Nephron progenitor cell (in vitro differentiated cells): Measurements from ENCODE around the gene TRPM5.

Experiments
- DNase-seq: peaks from one replicate; pipeline ENCODE4 v3.0.0; 2021
- H3K27ac Mint-ChIP-seq: 2 replicates; pipeline ENCODE4 v1.8.0; 2021; ENCODE audit warnings: mild to moderate bottlenecking, moderate library complexity, mixed read lengths
- H3K27me3 Mint-ChIP-seq: 2 replicates; pipeline ENCODE4 v1.8.0; 2021; ENCODE audit warnings: mild to moderate bottlenecking, low read depth, mixed read lengths; ENCODE audit not compliant: poor library complexity
- H3K36me3 Mint-ChIP-seq: 2 replicates; pipeline ENCODE4 v1.8.0; 2021; ENCODE audit warnings: low read depth, mixed read lengths
- H3K4me1 Mint-ChIP-seq: 2 replicates; pipeline ENCODE4 v1.8.0; 2021; ENCODE audit warnings: mixed read lengths
- H3K4me3 Mint-ChIP-seq: 2 replicates; pipeline ENCODE4 v1.8.0; 2021; ENCODE audit warnings: mild to moderate bottlenecking, moderate library complexity, mixed read lengths
- H3K9me3 Mint-ChIP-seq: 2 replicates; pipeline ENCODE4 v1.8.0; 2021; ENCODE audit warnings: mild to moderate bottlenecking, moderate library complexity, mixed read lengths
- TF ChIP-seq, protein P1 (sequence below): fragments of 200-600 bp; sonication (generic); IDR thresholded peaks from 2 replicates; pipeline ENCODE4 v1.5.0; 2021; ENCODE audit warnings: antibody characterized with exemption

The TRPM5 gene

DNA sequence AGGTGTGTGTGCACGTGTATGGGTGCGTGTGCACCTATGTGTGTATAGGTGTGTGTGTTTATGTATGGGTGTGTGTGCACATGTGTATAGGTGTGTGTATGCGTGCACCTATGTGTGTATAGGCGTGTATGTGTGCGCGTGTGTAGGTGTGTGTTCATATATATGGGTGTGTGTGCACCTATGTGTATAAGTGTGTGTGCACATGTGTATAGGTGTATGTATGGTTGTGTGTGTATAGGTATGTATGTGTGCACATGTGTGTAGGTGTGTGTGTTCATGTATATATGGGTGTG is 27.4 kb upstream of the TRPM5 start:
- DNase-seq = no peak
- Mint-ChIP-seq H3K9me3 (peaks cover under 1% of the 10 kb centered on the region), H3K4me3 (no peak overlapping the region)

DNA sequence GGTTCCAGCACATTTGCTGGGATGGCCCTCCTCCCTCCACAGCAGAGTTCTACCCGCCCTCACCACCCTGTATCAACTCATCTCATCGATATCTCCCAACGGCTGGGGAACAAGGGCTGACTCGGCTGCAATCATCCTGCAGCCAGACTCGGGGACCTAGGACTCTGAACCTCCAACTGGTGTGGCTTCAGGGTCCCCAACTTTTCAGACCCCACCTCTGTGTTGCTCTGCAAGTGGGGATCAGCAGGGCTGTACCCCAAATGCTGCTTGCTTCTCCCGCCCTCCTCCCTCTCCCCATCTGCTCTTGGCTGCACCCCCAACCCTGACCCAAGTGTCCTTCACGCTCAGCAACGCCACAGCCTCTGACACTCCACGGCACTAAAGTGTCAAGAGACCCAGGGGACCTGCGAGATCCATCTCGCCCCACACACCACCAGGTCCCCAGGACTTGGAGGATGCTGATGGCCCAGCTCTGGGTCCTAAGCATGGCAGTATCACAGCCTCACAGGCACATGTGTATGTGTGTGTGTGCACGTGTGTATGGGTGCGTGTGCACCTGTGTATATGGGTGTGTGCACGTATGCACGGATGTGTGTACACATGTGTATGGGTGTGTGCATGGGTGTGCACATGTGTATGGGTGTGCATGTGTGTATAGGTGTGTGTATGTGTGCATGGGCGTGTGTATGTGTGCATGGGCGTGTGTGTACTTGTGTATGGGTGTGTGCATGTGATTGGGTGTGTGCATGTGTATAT is 26.9 kb upstream of the TRPM5 start:
- TF ChIP-seq, protein P1, sequence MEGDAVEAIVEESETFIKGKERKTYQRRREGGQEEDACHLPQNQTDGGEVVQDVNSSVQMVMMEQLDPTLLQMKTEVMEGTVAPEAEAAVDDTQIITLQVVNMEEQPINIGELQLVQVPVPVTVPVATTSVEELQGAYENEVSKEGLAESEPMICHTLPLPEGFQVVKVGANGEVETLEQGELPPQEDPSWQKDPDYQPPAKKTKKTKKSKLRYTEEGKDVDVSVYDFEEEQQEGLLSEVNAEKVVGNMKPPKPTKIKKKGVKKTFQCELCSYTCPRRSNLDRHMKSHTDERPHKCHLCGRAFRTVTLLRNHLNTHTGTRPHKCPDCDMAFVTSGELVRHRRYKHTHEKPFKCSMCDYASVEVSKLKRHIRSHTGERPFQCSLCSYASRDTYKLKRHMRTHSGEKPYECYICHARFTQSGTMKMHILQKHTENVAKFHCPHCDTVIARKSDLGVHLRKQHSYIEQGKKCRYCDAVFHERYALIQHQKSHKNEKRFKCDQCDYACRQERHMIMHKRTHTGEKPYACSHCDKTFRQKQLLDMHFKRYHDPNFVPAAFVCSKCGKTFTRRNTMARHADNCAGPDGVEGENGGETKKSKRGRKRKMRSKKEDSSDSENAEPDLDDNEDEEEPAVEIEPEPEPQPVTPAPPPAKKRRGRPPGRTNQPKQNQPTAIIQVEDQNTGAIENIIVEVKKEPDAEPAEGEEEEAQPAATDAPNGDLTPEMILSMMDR = no peak
- H3K4me3 Mint-ChIP-seq = no peak overlapping the region
- no peak for DNase-seq
- no peaks in the 10 kb centered on the region for H3K36me3 Mint-ChIP-seq
- H3K4me1 Mint-ChIP-seq = no peaks in the 10 kb centered on the region
- no peak overlapping the region for H3K27ac Mint-ChIP-seq
- H3K27me3 Mint-ChIP-seq = peaks cover 42% of the 10 kb centered on the region
- H3K9me3 Mint-ChIP-seq = no peaks in the 10 kb centered on the region

More for the DNA sequence above, 27.4 kb upstream of the TRPM5 start:
- Mint-ChIP-seq H3K27ac (no peak overlapping the region), H3K27me3 (peaks cover 45% of the 10 kb centered on the region), H3K36me3 (no peaks in the 10 kb centered on the region), H3K4me1 (no peaks in the 10 kb centered on the region)
- TF ChIP-seq, protein P1 = no peak

- Mint-ChIP-seq H3K4me3 (no peak overlapping the region), H3K27me3 (peaks cover 38% of the 10 kb centered on the region), H3K4me1 (no peaks in the 10 kb centered on the region), H3K9me3 (no peaks in the 10 kb centered on the region), H3K36me3 (no peaks in the 10 kb centered on the region), H3K27ac (no peak overlapping the region)
- TF ChIP-seq, protein P1 = no peak
- DNase-seq = no peak
Measured at GRCh38 chr11:2470495-2470894, 26.2 kb upstream of the TRPM5 start.

DNA sequence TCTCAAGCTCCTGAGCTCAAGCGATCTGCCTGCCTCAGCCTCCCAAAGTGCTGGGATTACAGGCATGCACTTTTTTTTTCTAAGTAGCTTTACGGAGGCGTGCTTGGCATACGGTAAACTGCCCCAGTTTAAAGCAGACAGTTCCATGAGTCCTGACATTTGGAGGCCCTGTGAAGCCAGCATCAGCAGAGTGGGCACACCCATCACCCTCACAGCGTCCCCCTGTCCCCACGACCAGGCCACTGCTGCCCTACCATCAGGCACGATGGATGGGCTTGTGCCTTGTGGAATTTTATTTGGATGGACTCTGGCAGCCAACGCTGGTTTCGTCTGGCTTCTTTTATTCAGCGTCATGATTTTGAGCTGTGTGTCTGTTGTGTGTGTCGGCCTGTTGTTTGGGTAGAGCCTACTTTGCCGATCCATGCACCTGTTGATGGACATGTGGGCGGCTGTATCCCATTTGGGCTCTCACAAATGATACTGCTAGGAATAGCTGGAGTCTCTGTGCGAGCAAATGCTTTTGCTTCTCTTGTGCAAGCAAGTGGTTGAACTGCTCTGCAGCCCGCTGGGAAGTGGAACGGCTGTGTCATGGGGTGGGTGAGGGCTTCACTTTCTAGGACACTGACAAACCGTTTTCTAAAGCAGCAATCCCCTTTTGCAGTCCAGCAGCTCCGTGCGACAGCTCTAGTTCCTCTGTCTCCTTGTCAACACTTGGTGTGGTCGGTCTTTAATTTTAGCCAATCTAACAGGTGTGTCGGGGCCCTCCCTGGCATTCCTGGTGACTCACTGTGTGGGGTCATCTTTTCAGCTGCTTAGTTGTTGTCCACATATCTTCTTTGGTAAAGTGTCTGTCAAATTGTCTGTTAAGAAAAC is 24.3 kb upstream of the TRPM5 start:
- no peaks in the 10 kb centered on the region for H3K36me3 Mint-ChIP-seq
- peaks cover 31% of the 10 kb centered on the region for H3K27me3 Mint-ChIP-seq
- DNase-seq = no peak
- no peaks in the 10 kb centered on the region for H3K9me3 Mint-ChIP-seq
- H3K4me1 Mint-ChIP-seq = no peaks in the 10 kb centered on the region
- TF ChIP-seq, protein P1 = no peak
- peak overlapping the region; percentile 75 for H3K27ac Mint-ChIP-seq
- no peak overlapping the region for H3K4me3 Mint-ChIP-seq

GRCh38 chr11:2467695-2468055 is 23.4 kb upstream of the TRPM5 start:
- no peaks in the 10 kb centered on the region for H3K36me3 Mint-ChIP-seq
- TF ChIP-seq, protein P1 = no peak
- H3K27ac Mint-ChIP-seq = no peak overlapping the region
- no peak for DNase-seq
- H3K27me3 Mint-ChIP-seq = peaks cover 31% of the 10 kb centered on the region
- H3K9me3 Mint-ChIP-seq = no peaks in the 10 kb centered on the region
- H3K4me1 Mint-ChIP-seq = no peaks in the 10 kb centered on the region
- H3K4me3 Mint-ChIP-seq = no peak overlapping the region
